CD14-positive monocyte (primary cell): ENCODE measurements around the gene EVA1C. TPM values are rescaled to one million over a fixed set of nuclear protein-coding genes. Genes with fewer than 3 reads are reported as not detected.
A peak's percentile ranks its signal among the peaks of the same experiment; 100 is the strongest.

Source experiments
- DNase-seq, 3 donors: peaks; one replicate each; pipeline ENCODE4 v3.0.0-alpha.2; 2011 to 2022
- H2AFZ ChIP-seq: 2 replicates; pipeline ENCODE4 v1.6.0; 2012; ENCODE audit warnings: mild to moderate bottlenecking, low read depth, low read length, inconsistent platforms; ENCODE audit not compliant: insufficient read depth, poor library complexity, severe bottlenecking
- H3K27ac ChIP-seq, 2 donors: 1 replicate in 1 of 2; 2 replicates in 1 of 2; pipeline ENCODE4 v1.5.1; 2012 to 2013; ENCODE audit warnings: low read length in 2 of 2, control low read depth in 1 of 2, inconsistent platforms in 1 of 2, low read depth in 1 of 2, mild to moderate bottlenecking in 1 of 2
- H3K27me3 ChIP-seq, 2 donors: one replicate each; pipeline versions ENCODE4 v1.6.0 to v1.6.1; 2011 to 2013; ENCODE audit warnings: low read length in 2 of 2; ENCODE audit not compliant: control insufficient read depth in 2 of 2, insufficient read depth in 2 of 2
- H3K36me3 ChIP-seq, 2 donors: replicated peaks in 1 of 2; 1 replicate in 1 of 2; 2 replicates in 1 of 2; pipeline versions ENCODE4 v1.5.1 to v1.6.1; 2012 to 2013; ENCODE audit warnings: low read length in 2 of 2, control low read depth in 1 of 2, inconsistent platforms in 1 of 2, mild to moderate bottlenecking in 1 of 2; ENCODE audit not compliant: insufficient read depth in 2 of 2, control insufficient read depth in 1 of 2
- H3K4me1 ChIP-seq, 2 donors: 1 replicate in 1 of 2; 2 replicates in 1 of 2; pipeline versions ENCODE4 v1.5.1 to v1.6.1; 2012 to 2013; ENCODE audit warnings: low read length in 2 of 2, control low read depth in 1 of 2, inconsistent platforms in 1 of 2, mild to moderate bottlenecking in 1 of 2, moderate library complexity in 1 of 2; ENCODE audit not compliant: insufficient read depth in 2 of 2, control insufficient read depth in 1 of 2
- H3K4me2 ChIP-seq: replicated peaks from 2 replicates; pipeline ENCODE3; 2012; ENCODE audit warnings: low read length, moderate library complexity, mild to moderate bottlenecking; ENCODE audit not compliant: poor library complexity, severe bottlenecking; ENCODE audit errors: extremely low read depth
- H3K4me3 ChIP-seq, 3 experiments: fragments of 200-600 bp in 1 of 3; sonication (generic) in 1 of 3; replicated peaks in 1 of 3; 1 replicate in 2 of 3; 2 replicates in 1 of 3; pipeline ENCODE4 v1.5.1; 2011 to 2013; ENCODE audit warnings: low read length in 3 of 3, mild to moderate bottlenecking in 3 of 3, control low read depth in 2 of 3, low read depth in 2 of 3, inconsistent platforms in 1 of 3, moderate library complexity in 1 of 3
- H3K79me2 ChIP-seq: 2 replicates; pipeline ENCODE4 v1.6.0; 2012; ENCODE audit warnings: mild to moderate bottlenecking, control low read depth, inconsistent platforms, low read length, moderate library complexity; ENCODE audit not compliant: insufficient read depth
- H3K9ac ChIP-seq: 2 replicates; pipeline ENCODE4 v1.6.0; 2017; ENCODE audit warnings: low read length, mild to moderate bottlenecking; ENCODE audit not compliant: insufficient read depth, poor library complexity, severe bottlenecking
- H3K9me3 ChIP-seq, 2 donors: replicated peaks in 1 of 2; 1 replicate in 1 of 2; 2 replicates in 1 of 2; pipeline versions ENCODE4 v1.5.1 to v1.6.1; 2012 to 2013; ENCODE audit warnings: low read length in 2 of 2, control low read depth in 1 of 2; ENCODE audit not compliant: control insufficient read depth in 1 of 2, insufficient read depth in 1 of 2
- H4K20me1 ChIP-seq: 2 replicates; pipeline ENCODE4 v1.6.0; 2012; ENCODE audit warnings: mild to moderate bottlenecking, low read length, control low read depth, moderate library complexity; ENCODE audit not compliant: insufficient read depth
- H3K27ac Mint-ChIP-seq, 7 donors: one replicate each; pipeline ENCODE4 v1.8.0; 2020; ENCODE audit warnings: mild to moderate bottlenecking in 7 of 7, mixed read lengths in 7 of 7, moderate library complexity in 6 of 7, inconsistent platforms in 2 of 7
- H3K27me3 Mint-ChIP-seq, 3 donors: one replicate each; pipeline ENCODE4 v1.8.0; 2021 to 2022; ENCODE audit warnings: low read depth in 3 of 3, mild to moderate bottlenecking in 3 of 3, mixed read lengths in 3 of 3, moderate library complexity in 3 of 3, inconsistent platforms in 1 of 3
- H3K36me3 Mint-ChIP-seq, 2 donors: one replicate each; pipeline ENCODE4 v1.8.0; 2020; ENCODE audit warnings: mixed read lengths in 2 of 2, inconsistent platforms in 1 of 2, mild to moderate bottlenecking in 1 of 2
- H3K4me1 Mint-ChIP-seq: one replicate; pipeline ENCODE4 v1.8.0; 2020; ENCODE audit warnings: mild to moderate bottlenecking, mixed read lengths
- H3K4me3 Mint-ChIP-seq, 2 donors: one replicate each; pipeline ENCODE4 v1.8.0; 2020; ENCODE audit warnings: mild to moderate bottlenecking in 2 of 2, mixed read lengths in 2 of 2, moderate library complexity in 1 of 2
- H3K9me3 Mint-ChIP-seq, 7 donors: one replicate each; pipeline ENCODE4 v1.8.0; 2020 to 2022; ENCODE audit warnings: mixed read lengths in 7 of 7, mild to moderate bottlenecking in 6 of 7, moderate library complexity in 6 of 7, inconsistent platforms in 2 of 7
- CTCF ChIP-seq: fragments of 200-600 bp; IDR thresholded peaks from one replicate; pipeline ENCODE4 v1.8.0; 2022; ENCODE audit warnings: antibody characterized with exemption, mild to moderate bottlenecking
- WGBS: methylation state at CpG from one replicate; pipeline ENCODE4 v1.1.5; 2013; ENCODE audit warnings: missing lambda C conversion rate; ENCODE audit not compliant: insufficient coverage; 5-methylcytosine and 5-hydroxymethylcytosine counted together
- intact Hi-C, 2 donors: fragments of 100-400 bp; cut with micrococcal nuclease; formaldehyde crosslinking; loops; one replicate each; pipeline versions ENCODE4 v1.15.0 to v1.15.1; 2023
- polyA plus RNA-seq, 3 donors: library from polyadenylated mRNA; depleted of rRNA in 1 of 3; unstranded in 2 of 3; stranded (reverse) in 1 of 3; fragments of 300-500 nt in 2 of 3; fragments of >200 nt in 1 of 3; fragmentation: Illumina TruSeq in 2 of 3; gene quantifications; 1 replicate in 2 of 3; 2 replicates in 1 of 3; pipeline ENCODE4 v1.2.3, GENCODE V29; 2012 to 2021

Gene EVA1C
- polyA plus RNA-seq, 3 donors, result 0.37 to 0.73 (median 0.63) TPM

- Histone ChIP-seq H3K9me3 (no peaks in the 10 kb centered on the region), H3K4me3 (peak overlapping the region in 1 of 3 experiments; percentile 44), H3K4me1 (peaks cover 7 to 9% of the 10 kb centered on the region in 2 donors), H4K20me1 (no peaks in the 10 kb centered on the region), H3K27ac (peak overlapping the region in 1 of 2 donors; percentile 6), H3K36me3 (no peaks in the 10 kb centered on the region), H2AFZ (peak overlapping the region; percentile 75), H3K27me3 (no peaks in the 10 kb centered on the region), H3K9ac (no peak overlapping the region), H3K79me2 (no peaks in the 10 kb centered on the region), H3K4me2 (peak overlapping the region; percentile 52)
- peak overlapping the region; percentile 34 to 92 (median 51) for H3K27ac Mint-ChIP-seq
- peak overlapping the region; percentile 70 to 92 for H3K4me3 Mint-ChIP-seq
- H3K36me3 Mint-ChIP-seq, result no peaks in the 10 kb centered on the region
- 19% methylated on average over 11 of the region's 16 CpGs for whole genome bisulfite sequencing
- intact Hi-C loops, result no loop called here
- DNase-seq, result peak; percentile 13 to 33 (median 26)
- peaks cover 9% of the 10 kb centered on the region for H3K4me1 Mint-ChIP-seq
- no peak for TF ChIP-seq CTCF
- H3K27me3 Mint-ChIP-seq, result peaks cover 0 to 6% (median 1%) of the 10 kb centered on the region in 3 donors
- H3K9me3 Mint-ChIP-seq, result peaks cover 0 to 2% (median 0%) of the 10 kb centered on the region in 7 donors
Measured at GRCh38 chr21:32484706-32485380, 72.3 kb downstream of the EVA1C start.

- H3K9ac ChIP-seq, result no peak overlapping the region
- no peaks in the 10 kb centered on the region for H3K27me3 ChIP-seq
- H3K4me3 ChIP-seq, result no peak overlapping the region
- H3K4me2 ChIP-seq, result no peak overlapping the region
- no peak for TF ChIP-seq CTCF
- intact Hi-C loops, result no loop called here
- H2AFZ ChIP-seq, result no peak overlapping the region
- Mint-ChIP-seq H3K4me1 (no peaks in the 10 kb centered on the region), H3K27me3 (peaks cover 0 to 1% (median 0%) of the 10 kb centered on the region in 3 donors), H3K9me3 (peaks cover 0 to 3% (median 0%) of the 10 kb centered on the region in 7 donors), H3K36me3 (no peaks in the 10 kb centered on the region), H3K4me3 (no peak overlapping the region), H3K27ac (no peak overlapping the region)
- H3K9me3 ChIP-seq, result no peaks in the 10 kb centered on the region
- no peaks in the 10 kb centered on the region for H3K4me1 ChIP-seq
- H4K20me1 ChIP-seq, result no peaks in the 10 kb centered on the region
- H3K27ac ChIP-seq, result no peak overlapping the region
- no peak for DNase-seq
- no peaks in the 10 kb centered on the region for H3K36me3 ChIP-seq
- H3K79me2 ChIP-seq, result no peaks in the 10 kb centered on the region
- WGBS, result no CpG with 5 or more reads among the region's 3 CpGs
Measured at GRCh38 chr21:32492376-32492775, 79.9 kb downstream of the EVA1C start.
